ENCODE measurements around the gene DSC1.
"Not testable (repeated sequence)": the region's sequence is repeated elsewhere in the genome, so short reads cannot be mapped to it uniquely, and the experiment has no call there.

DSC1 gene

DNA sequence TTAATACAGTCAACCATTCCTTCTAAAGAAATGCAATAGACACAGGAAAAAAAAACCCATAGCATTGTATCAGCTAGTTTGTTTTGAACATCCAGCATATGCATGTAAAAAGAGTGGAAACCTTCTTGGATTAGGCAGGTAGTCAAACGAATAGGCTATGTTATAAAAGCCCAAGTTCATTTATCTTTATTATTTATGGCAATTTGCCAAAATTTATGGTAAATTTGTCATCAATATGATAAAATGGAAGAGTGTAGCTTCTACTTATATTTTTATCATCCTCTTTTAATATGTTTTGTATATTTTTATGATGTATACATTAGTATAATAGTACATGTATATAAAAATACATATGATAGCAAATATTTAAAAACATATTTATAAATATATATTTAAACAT, 23.9 kb downstream of the DSC1 start:
- no peak overlapping the region for H3K9ac ChIP-seq (ENCODE audit: low read length)
- no peak for TF ChIP-seq EZH2phosphoT487 (conservative IDR thresholded peaks at IDR 0.05; ENCODE audit: low read length)
- H3K79me2 ChIP-seq (ENCODE audit: insufficient read depth, low read length), result no peaks in the 10 kb centered on the region
- no peaks in the 10 kb centered on the region for H3K36me3 ChIP-seq (ENCODE audit: low read length)
- H3K27me3 ChIP-seq (ENCODE audit: low read length), result no peaks in the 10 kb centered on the region
- H3F3A ChIP-seq (ENCODE audit: insufficient read depth), result no peaks in the 10 kb centered on the region
- H3K9me2 ChIP-seq (replicated peaks; ENCODE audit: insufficient read depth, low read length), result no peaks in the 10 kb centered on the region
- no peak overlapping the region for H3K4me3 ChIP-seq (ENCODE audit: insufficient read depth, low read length, poor library complexity, severe bottlenecking)
- no peak overlapping the region for H2AFZ ChIP-seq (ENCODE audit: low read depth, low read length, severe bottlenecking)
- H3K4me2 ChIP-seq (ENCODE audit: low read depth, low read length, poor library complexity, severe bottlenecking), result no peak overlapping the region
- no peaks in the 10 kb centered on the region for H4K20me1 ChIP-seq (ENCODE audit: low read depth, low read length)
- no peak overlapping the region for H3K27ac ChIP-seq (ENCODE audit: low read depth, low read length)
- no peaks in the 10 kb centered on the region for H3K9me3 ChIP-seq (ENCODE audit: insufficient read depth, low read length)

- Histone ChIP-seq H3K79me2 (ENCODE audit: insufficient read depth, low read length) (no peaks in the 10 kb centered on the region), H4K20me1 (ENCODE audit: low read depth, low read length) (no peaks in the 10 kb centered on the region), H3K9me3 (ENCODE audit: insufficient read depth, low read length) (no peaks in the 10 kb centered on the region), H3K9ac (ENCODE audit: low read length) (no peak overlapping the region), H3K4me3 (ENCODE audit: insufficient read depth, low read length, poor library complexity, severe bottlenecking) (no peak overlapping the region), H2AFZ (ENCODE audit: low read depth, low read length, severe bottlenecking) (no peak overlapping the region), H3K27me3 (ENCODE audit: low read length) (no peaks in the 10 kb centered on the region), H3K4me2 (ENCODE audit: low read depth, low read length, poor library complexity, severe bottlenecking) (no peak overlapping the region), H3K36me3 (ENCODE audit: low read length) (no peaks in the 10 kb centered on the region), H3K27ac (ENCODE audit: low read depth, low read length) (no peak overlapping the region), H3F3A (ENCODE audit: insufficient read depth) (no peaks in the 10 kb centered on the region), H3K9me2 (replicated peaks; ENCODE audit: insufficient read depth, low read length) (no peaks in the 10 kb centered on the region)
- TF ChIP-seq, protein P1, sequence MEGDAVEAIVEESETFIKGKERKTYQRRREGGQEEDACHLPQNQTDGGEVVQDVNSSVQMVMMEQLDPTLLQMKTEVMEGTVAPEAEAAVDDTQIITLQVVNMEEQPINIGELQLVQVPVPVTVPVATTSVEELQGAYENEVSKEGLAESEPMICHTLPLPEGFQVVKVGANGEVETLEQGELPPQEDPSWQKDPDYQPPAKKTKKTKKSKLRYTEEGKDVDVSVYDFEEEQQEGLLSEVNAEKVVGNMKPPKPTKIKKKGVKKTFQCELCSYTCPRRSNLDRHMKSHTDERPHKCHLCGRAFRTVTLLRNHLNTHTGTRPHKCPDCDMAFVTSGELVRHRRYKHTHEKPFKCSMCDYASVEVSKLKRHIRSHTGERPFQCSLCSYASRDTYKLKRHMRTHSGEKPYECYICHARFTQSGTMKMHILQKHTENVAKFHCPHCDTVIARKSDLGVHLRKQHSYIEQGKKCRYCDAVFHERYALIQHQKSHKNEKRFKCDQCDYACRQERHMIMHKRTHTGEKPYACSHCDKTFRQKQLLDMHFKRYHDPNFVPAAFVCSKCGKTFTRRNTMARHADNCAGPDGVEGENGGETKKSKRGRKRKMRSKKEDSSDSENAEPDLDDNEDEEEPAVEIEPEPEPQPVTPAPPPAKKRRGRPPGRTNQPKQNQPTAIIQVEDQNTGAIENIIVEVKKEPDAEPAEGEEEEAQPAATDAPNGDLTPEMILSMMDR (IDR thresholded peaks at IDR 0.05; ENCODE audit: insufficient read depth, low read length, poor library complexity, severe bottlenecking), result no peak
- TF ChIP-seq EZH2phosphoT487 (conservative IDR thresholded peaks at IDR 0.05; ENCODE audit: low read length), result no peak
Observed at GRCh38 chr18:31134988-31135529, 27.6 kb downstream of the DSC1 start.

- no peaks in the 10 kb centered on the region for H4K20me1 ChIP-seq (ENCODE audit: low read depth, low read length)
- no peak overlapping the region for H3K9ac ChIP-seq (ENCODE audit: low read length)
- H3F3A ChIP-seq (ENCODE audit: insufficient read depth), result no peaks in the 10 kb centered on the region
- H3K9me2 ChIP-seq (replicated peaks; ENCODE audit: insufficient read depth, low read length), result no peaks in the 10 kb centered on the region
- no peak overlapping the region for H2AFZ ChIP-seq (ENCODE audit: low read depth, low read length, severe bottlenecking)
- H3K27ac ChIP-seq (ENCODE audit: low read depth, low read length), result no peak overlapping the region
- no peaks in the 10 kb centered on the region for H3K9me3 ChIP-seq (ENCODE audit: insufficient read depth, low read length)
- no peak overlapping the region for H3K4me3 ChIP-seq (ENCODE audit: insufficient read depth, low read length, poor library complexity, severe bottlenecking)
- no peaks in the 10 kb centered on the region for H3K36me3 ChIP-seq (ENCODE audit: low read length)
- H3K4me2 ChIP-seq (ENCODE audit: low read depth, low read length, poor library complexity, severe bottlenecking), result no peak overlapping the region
- TF ChIP-seq, protein P1 (IDR thresholded peaks at IDR 0.05; ENCODE audit: insufficient read depth, low read length, poor library complexity, severe bottlenecking), result no peak
- no peaks in the 10 kb centered on the region for H3K27me3 ChIP-seq (ENCODE audit: low read length)
- no peaks in the 10 kb centered on the region for H3K79me2 ChIP-seq (ENCODE audit: insufficient read depth, low read length)
Observed at GRCh38 chr18:31129398-31130115, 33.1 kb downstream of the DSC1 start.

GRCh38 chr18:31125878-31126277, 36.8 kb downstream of the DSC1 start:
- Histone ChIP-seq H3K4me2 (ENCODE audit: low read depth, low read length, poor library complexity, severe bottlenecking) (no peak overlapping the region), H3K9ac (ENCODE audit: low read length) (no peak overlapping the region), H3K27me3 (ENCODE audit: low read length) (no peaks in the 10 kb centered on the region), H4K20me1 (ENCODE audit: low read depth, low read length) (no peaks in the 10 kb centered on the region), H2AFZ (ENCODE audit: low read depth, low read length, severe bottlenecking) (no peak overlapping the region), H3K4me3 (ENCODE audit: insufficient read depth, low read length, poor library complexity, severe bottlenecking) (no peak overlapping the region), H3K9me3 (ENCODE audit: insufficient read depth, low read length) (no peaks in the 10 kb centered on the region), H3K27ac (ENCODE audit: low read depth, low read length) (no peak overlapping the region), H3K9me2 (replicated peaks; ENCODE audit: insufficient read depth, low read length) (no peaks in the 10 kb centered on the region), H3K79me2 (ENCODE audit: insufficient read depth, low read length) (no peaks in the 10 kb centered on the region), H3F3A (ENCODE audit: insufficient read depth) (no peaks in the 10 kb centered on the region), H3K36me3 (ENCODE audit: low read length) (no peaks in the 10 kb centered on the region)
- TF ChIP-seq, protein P1 (IDR thresholded peaks at IDR 0.05; ENCODE audit: insufficient read depth, low read length, poor library complexity, severe bottlenecking), result no peak
- TF ChIP-seq EZH2phosphoT487 (conservative IDR thresholded peaks at IDR 0.05; ENCODE audit: low read length), result no peak

GRCh38 chr18:31123125-31123524, 39.5 kb downstream of the DSC1 start:
- not testable (repeated sequence) for H3F3A ChIP-seq (ENCODE audit: insufficient read depth); H3K27ac ChIP-seq (ENCODE audit: low read depth, low read length); H3K9ac ChIP-seq (ENCODE audit: low read length); H4K20me1 ChIP-seq (ENCODE audit: low read depth, low read length); H3K4me3 ChIP-seq (ENCODE audit: insufficient read depth, low read length, poor library complexity, severe bottlenecking); H3K9me2 ChIP-seq (replicated peaks; ENCODE audit: insufficient read depth, low read length); H3K36me3 ChIP-seq (ENCODE audit: low read length); H3K79me2 ChIP-seq (ENCODE audit: insufficient read depth, low read length); H3K9me3 ChIP-seq (ENCODE audit: insufficient read depth, low read length); H3K4me2 ChIP-seq (ENCODE audit: low read depth, low read length, poor library complexity, severe bottlenecking); H3K27me3 ChIP-seq (ENCODE audit: low read length); H2AFZ ChIP-seq (ENCODE audit: low read depth, low read length, severe bottlenecking)

Measured in SU-DHL-6 (cell line).